Left renal pelvis (tissue), 4 donors: ENCODE measurements around the gene TBP. TPM values are rescaled to one million over a fixed set of nuclear protein-coding genes. Genes with fewer than 3 reads are reported as not detected.
A peak's percentile ranks its signal among the peaks of the same experiment; 100 is the strongest.

Experiments used
- DNase-seq, 4 donors: peaks; one replicate each; pipeline ENCODE4 v3.0.0-alpha.2; 2013; ENCODE audit warnings: low read depth in 4 of 4, low spot score in 3 of 4
- polyA plus RNA-seq, 4 donors: library from polyadenylated mRNA; unstranded; fragments of 120-200 nt; gene quantifications; one replicate each; pipeline ENCODE4 v1.2.1, GENCODE V29; 2013; ENCODE audit not compliant: insufficient read length in 4 of 4

Gene TBP
- polyA plus RNA-seq, 4 donors: 20.8 to 27.4 (median 22.1) TPM

DNA sequence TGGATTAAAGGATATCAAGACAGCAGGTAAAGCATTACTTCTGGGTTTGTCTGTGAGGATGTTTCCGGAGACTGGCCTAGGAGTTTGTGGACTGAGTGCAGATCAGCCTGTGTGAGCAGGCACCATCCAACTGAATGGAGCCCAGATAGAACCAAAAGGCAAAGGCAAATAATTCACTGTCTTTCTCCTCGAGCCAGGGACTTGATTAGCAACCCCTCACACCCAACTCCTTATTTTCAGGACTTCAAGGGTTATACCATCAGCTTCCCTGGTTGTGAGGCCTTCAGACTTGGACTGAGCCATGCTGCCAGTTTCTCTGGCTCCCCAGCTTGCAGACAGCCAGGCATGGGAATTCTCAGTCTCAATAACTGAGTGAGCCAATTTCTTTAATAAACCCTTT lies 20.4 kb upstream of the TBP start:
- no peak for DNase-seq

DNA sequence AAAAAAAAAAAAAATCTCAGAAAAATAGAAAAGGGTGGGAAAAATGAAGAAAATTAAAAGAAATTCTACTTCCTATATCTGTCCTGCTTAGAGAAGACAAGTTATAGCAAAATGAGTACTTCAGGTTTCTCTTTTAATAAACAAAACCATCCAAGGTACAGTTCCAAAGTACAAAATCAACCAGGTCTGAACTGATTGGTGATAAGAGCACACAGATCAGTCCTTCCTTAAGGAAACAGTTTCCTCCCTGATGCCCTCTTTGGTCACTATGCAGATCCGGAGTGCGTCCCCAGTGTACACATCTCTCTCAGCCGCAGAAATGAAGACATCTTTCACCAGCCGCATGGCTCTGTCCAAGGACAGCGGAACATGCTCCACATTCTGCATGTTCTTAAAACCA lies 19.2 kb upstream of the TBP start:
- DNase-seq: no peak

DNA sequence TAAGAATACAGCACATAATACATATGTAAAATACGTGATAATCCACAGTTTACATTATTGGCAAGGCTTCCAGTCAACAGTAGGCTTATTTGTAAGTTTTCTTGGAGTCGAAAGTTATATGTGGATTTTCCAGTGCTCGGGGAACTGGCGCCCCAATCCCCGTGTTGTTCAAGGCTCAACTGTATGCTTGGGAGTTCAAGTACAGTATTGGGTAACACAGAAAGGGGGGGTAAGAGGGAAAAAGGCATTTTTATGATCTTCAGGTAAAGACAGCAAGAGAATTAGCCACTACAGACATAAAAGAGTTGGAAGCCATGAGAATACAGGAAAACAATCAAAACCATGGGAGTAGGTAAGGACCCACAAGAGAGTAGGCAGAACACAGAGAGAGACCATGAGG lies 17.5 kb upstream of the TBP start:
- DNase-seq: no peak

DNA sequence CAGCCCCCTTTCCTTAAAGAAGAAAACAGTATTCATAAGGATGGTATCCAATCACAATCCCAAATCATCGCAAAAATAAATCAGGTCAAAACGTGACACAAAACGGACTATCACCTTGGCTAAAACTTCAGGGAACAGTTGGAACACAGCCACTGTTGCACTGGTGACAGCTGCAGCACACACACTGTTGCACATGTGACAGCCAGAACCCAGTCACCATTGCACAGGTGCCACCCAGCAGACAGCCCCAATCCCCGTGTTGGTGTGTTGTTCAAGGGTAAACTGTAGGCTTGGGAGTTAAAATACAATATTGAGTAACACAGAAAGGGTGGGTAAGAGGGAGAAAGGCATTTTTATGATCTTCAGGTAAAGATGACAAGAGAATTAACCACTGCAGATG lies 16.8 kb upstream of the TBP start:
- DNase-seq: no peak

DNA sequence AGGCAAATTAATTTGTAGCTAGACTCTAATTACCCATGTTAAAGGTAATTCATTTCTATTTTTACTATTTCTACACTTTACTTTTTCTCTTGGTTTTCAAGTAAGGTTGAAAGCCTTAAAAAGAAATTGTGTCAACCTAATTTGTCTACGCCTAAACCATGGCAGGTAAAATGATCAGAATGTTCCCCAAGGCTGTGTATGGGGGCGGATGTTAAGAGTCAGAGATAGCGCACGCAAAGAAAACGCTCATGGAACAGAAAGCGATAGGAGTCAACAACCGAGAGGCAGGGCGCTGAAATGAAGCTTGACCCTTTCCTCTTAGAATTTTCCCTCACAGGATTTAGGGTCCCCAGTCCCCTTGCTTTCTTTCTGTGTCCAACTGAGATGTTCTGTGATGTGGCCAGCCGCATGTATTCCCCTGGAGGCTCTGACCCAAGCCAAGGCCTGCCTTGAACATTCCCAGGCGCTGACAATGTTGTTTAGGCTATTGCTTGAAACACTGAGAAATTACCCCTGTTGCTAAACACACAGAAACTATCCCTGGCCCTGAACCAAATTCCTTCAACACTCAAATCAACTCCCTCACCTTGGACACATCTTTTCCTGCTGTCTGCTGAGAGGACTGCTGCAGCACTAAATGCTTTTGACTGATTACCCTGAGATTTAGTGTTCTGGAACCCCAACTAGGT lies 12.0 kb upstream of the TBP start:
- DNase-seq: no peak

DNA sequence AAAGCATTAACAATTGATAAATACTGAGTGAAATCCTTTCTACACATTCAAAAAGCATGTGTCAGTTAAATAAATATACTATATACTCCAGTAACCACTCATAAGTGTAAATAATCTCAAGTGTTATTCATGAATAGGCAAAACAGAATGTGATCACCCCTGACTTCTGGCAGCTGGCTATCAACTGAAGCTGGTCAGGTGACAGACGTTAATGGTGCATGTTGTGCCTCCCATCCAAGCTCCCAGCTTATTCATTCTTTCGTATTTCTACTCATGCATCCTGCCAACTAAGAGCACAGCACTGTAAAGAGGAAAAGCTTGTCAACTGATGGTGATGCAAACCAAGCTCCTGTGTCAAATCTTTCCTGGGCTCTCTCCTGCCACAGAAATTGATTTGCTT lies 8.8 kb upstream of the TBP start:
- DNase-seq: no peak

DNA sequence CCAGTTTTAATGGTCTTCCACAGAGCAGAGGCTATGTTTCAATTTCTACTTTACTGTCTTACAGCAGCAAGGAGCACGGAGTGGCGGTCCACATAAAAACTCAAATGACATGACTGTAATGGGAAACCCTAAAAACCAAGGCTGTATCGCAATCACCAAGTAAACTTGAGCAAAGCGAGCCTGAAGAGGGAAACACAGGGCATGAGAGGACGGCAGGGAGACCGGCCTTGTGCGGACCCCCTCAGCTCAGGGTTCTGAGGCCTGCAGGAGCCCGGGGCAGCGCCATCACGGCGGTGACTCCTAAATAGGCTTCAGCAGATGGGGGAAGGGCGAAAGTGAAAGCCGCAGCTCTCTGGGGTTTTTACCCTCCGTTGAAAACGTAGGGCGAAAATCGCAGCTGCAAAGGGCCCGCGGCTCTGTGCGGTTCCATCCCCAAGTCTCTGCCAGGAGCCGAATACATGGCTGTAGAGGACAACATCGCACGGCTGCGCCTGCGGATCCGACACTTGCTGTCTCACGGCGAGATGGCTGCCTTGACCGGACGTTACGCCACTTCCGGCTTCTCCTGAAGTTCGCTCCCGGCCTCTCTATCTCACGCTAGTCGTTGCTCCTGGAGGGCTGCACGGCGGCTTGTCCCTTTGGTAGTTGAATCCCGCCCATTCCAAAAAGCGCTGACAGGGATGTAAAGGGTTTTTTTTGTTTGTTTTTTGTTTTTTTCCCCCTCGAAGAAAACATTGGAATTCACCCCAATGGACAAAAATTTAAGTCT lies 1.2 kb upstream of the TBP start, which contains the start of gene PSMB1:
Gene PSMB1, minus strand, starts transcription at position 543 of the 769 bp plus-strand sequence. Its CDS starts 65 bp downstream, at position 478.
- peak; percentile 89 to 91 (median 90) for DNase-seq

DNA sequence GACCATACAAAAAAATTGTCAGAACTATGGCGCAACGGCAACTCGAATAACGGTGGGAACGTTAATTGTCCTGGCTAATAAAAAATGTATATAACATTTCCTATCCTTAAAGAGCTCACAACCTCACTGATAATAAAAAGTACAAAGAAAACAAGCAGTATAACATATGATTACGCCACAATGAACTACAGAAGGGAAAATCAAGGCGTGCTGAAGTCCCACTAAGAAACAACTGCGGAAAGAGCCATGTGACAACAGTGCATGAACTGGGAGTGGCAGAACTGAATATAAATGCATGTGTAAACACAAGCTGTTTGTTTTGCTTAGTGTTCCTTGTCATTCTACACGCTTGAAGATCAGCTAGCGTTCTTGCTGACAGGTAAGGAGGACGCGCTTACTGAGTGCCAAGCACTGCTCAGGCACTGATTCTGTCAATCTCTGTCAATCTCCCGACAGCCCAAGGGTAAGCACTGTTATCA lies 596 bp upstream of the TBP start:
- DNase-seq: peak in 2 of 4 donors; percentile 46 to 65

DNA sequence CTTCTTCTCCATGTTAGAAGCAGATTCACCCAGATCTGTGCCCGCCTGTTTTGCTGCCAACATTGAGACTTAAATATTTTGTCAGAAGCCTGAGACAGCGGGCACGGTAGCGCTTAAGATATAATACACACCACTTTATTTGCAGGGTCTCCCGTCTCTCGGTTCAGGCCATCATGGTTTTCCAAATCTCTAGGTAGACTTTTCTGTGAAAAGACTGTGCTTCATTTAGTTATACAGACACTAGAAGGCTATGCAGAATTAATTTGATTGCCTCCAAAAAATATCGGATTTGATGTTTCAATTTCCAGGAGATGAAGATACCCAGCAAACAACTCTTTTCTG lies 598 bp downstream of the TBP start:
- no peak for DNase-seq

DNA sequence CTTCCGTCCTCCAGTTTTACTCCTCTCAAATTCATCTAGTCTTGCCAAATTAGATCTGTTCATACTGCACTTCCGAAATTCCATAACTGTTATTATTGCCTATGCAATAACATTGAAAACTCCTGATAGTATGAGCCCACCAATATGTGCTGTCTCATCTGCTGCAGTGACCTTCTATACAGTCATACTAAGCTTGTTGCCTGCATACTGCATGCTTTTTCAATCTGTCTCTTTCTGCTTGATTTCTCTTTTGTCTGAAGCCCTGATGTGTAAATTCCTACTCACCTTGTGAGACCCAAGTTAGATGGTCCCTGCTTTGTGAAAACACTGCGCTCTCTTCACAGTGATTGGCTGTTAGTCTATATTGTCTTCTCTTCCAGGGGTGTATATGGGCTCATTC lies 1.1 kb downstream of the TBP start:
- no peak for DNase-seq

DNA sequence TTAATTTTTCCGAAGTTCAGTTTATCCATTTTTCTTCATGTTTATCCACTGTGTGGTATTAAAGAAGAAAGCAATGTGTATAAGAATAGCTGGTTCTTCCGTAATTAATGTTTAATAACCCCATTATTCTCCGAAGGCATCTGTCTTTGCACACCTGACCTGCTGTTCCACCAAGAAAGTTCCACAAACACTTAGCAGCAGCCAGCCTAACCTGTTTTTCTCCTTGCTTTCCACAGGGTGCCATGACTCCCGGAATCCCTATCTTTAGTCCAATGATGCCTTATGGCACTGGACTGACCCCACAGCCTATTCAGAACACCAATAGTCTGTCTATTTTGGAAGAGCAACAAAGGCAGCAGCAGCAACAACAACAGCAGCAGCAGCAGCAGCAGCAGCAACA lies 7.4 kb downstream of the TBP start:
- no peak for DNase-seq

DNA sequence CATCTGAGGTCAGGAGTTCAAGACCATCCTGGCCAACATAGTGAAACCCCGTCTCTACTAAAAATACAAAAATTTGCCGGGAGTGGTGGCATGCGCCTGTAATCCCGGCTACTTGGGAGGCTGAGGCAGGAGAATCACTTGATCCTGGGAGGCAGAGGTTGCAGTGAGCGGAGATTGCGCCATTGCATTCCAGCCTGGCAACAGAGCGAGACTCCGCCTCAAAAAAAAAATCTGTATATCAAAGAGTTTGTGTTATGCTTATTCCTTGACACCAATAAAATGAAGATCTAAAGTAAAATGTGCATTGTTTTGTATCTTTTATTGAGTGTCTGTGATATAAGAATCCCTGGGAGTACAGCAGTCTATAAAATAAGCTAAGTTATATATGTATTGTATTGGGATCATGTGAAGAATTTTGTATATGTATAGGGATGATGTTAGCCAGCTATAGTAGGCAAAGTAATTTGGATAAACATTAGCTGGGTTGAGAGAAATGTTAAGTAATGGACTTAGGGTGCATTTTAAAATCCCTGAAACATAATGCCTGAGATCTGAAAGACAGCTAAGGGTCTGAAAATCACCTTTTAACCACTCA lies 10.9 kb downstream of the TBP start:
- DNase-seq: no peak

DNA sequence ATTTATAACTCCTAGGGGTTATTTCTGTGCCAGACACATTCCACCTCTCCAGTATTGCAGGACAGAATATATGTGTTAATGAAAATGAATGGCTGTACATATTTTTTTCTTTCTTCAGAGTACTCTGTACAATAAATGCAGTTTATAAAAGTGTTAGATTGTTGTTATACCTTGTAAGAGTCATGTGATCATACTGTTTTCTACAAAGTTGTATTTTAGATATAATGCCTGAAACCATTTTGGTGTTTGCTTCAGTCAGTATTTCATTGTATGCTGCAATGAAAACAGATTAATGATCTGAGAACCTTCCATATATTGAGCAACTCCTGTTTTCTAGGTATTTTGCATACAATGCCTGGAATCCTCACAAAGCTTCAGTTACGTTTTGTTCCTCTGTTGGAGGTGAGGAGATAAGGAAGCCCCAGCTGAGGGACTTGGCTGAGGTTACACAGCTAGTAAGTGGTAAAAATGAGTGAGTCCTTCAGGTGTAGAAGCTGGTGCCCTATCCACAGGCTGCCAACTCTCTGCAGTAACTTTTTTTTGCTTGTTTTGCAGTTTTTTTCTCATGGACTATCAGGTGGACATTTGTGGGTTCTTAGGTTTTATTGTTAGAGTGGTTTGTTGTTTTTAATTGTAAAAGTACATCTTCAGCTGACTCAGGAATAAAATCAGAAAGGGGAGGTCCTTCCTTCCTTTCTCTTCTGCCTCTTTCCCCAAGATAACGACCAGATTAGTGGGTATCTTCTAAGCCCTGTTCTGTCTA lies 18.7 kb downstream of the TBP start:
- DNase-seq: no peak

DNA sequence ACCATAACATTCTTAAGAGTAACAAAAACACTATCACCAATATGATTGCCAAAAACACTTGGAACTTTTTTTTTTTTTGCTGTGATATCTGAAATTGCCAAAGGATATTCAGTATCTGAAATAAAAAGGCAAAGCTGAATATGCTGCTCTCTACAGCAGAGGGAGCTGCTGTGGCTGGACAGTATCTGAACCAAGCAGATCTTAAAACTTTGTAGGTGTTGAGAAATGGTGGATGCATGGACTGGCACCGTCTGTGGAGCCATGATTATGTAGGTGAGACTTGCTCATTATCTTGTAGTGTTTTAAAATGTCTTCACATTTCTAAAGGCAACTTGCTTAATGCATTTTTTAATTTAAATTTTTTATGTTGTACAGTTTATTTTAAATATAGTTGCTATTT lies 21.1 kb downstream of the TBP start:
- no peak for DNase-seq

DNA sequence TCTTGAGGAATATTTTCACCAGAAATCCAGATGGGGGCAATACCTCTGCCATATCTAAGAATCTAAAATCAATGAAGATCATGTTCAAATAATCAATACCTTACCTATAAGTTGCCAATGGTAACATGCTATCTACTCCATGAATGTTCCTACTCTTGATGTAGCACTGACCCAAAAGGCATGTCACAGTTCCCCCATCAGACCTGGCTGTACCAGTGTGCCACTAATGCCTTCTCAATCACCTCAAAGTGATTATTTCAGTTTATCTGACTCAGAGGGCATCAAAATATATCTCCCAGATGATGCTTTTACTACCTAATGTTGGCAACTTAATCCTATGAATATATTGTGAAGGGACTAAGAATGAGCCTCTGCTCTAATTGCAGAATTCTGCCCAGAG lies 24.7 kb downstream of the TBP start:
- no peak for DNase-seq

DNA sequence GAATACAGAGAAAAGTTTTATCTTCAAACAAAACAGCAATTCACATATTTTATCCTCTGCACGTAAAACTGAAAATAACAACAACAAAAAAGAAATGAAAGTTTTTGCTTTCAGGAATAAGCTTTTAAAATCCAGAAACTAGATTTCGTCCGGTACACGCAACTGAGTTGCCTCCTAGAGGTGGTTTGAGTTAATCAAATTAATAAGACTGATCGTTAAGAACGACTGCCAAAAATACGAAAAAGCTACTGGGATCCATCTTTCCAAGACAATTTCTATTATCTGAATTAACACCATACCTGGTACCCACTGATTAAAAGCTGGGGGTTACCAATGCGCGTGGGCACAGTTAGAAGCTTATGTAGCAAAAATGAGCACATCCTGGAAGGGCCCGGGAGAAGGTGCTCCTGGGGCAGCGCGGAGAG lies 29.6 kb downstream of the TBP start:
- DNase-seq: no peak

DNA sequence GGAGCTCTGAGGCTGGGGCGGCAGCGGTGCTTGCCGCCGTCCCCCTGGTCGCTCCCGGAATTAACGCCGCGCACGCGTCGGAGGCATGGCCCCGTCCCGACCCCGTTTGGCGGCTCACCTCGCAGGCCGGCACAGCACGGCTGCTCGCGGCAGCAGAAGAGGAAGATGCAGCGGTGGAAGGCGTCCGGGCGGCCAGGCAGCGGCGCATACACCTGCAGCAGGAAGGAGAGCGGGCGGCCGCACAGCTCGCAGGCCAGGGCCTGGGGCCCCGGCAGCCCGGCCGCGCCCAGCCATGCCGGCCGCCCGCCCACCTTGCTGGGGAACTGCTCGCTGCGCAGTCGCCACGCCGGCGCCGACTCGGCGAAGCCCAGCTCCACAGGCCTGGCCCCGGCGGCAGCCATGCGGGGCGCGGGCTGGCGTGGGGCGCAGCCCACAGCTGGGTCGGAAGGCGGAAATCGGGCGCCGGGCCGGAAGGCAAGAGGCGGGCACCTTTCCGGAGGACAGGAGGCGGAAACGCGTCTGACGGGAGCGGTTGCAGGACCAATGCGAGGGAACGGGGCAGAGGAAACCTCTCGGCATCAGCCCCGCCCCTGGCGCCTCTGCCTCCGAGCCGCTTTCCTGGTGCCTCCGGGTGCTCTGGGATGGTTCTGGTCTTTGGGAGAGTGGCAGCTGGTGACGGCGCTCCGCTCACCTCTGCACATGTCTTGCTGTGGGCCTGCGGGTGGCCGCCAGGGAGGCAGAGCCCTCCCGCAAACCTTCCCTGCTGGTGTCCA lies 30.2 kb downstream of the TBP start, which contains the start of gene PDCD2:
Gene PDCD2, minus strand, starts transcription at position 457 of the 773 bp plus-strand sequence. Its CDS starts 56 bp downstream, at position 401.
- peak; percentile 69 to 81 (median 76) for DNase-seq

DNA sequence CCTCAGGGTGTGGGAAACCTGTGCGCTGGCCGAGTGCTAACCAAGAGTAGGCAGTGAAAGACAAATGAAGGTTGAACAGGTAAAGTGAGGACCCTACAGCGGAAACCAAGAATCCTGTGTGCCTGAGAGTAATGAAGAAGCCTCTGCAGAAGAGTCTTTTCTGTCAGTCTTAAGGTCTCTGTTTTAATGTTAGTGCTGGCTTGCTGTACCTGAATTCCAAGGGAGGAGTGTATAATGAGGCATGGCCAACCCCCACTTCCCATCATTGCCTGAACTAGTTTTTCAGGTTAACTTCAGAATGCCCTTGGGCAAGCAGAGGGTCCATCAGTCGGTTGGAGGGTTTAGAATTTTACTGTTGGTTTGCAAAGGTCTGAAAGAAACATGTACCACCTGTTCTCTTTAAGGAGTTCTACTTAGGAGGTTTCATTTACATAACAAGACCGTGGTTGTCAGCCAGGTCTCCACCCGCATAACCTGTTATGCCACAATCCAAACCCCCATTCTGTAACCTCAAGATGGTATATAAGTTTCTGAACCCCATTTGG lies 30.9 kb downstream of the TBP start:
- DNase-seq: peak in 2 of 4 donors; percentile 14

DNA sequence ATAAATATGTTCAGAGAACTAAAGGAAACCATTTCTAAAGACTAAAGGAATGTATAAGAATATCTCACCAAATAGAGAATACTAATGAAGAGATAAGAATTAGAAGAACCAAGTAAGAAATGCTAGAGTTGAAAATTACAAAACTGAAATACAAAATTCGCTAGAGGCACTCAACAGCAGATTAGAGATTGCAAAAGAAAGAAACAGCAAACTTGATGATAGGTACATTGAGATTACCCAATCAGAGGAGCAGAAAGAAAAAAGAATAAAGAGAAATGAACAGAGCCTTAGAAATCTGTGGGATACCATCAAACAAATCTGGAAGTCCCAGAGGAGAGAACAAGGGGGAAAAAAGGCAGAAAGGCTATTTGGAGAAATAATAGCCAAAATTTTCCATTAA lies 36.6 kb downstream of the TBP start:
- no peak for DNase-seq

DNA sequence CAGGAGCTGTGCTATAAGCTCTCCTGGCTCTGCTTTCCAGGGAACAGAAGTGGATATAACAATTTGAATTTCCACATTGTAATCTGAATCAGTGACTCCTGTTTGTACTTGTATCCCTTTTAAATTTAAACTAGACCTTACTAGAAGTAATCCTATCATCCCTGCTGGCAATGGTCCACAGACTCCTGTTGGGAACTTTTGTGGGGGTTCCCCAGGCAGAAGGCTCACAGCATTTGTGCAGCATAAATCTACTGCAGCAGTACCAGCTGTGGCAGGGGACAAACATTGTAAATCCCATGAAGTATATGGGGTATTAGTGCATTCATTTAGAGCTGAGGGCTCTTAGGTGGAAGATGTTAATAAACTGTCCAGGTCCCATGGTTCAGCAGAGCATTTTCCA lies 42.3 kb downstream of the TBP start:
- DNase-seq: no peak
